ENCODE data around the gene CHI3L1.
"Not testable (repeated sequence)": the region's sequence is repeated elsewhere in the genome, so short reads cannot be mapped to it uniquely, and the experiment has no call there.

- TF ChIP-seq EZH2phosphoT487 (IDR thresholded peaks at IDR 0.05; ENCODE audit: insufficient read depth, low read depth); EZH2 (IDR thresholded peaks at IDR 0.05; ENCODE audit: insufficient read depth, poor library complexity, severe bottlenecking): not testable (repeated sequence)
These were observed 48.4 kb upstream of the CHI3L1 start for GRCh38 chr1:203234901-203235300.

All from GM23248 (cell line).